Measurements from ENCODE around the gene TMC1. TPM values are rescaled to one million over a fixed set of nuclear protein-coding genes. Genes with fewer than 3 reads are reported as not detected.

The TMC1 gene
- total and polyA plus RNA-seq, 2 of the 13 experiments (the other 11 are each of a cell fraction or from before 2014, with no cell fraction given) = 0.02 to 0.03 TPM

GRCh38 chr9:72858089-72858912 lies 336.9 kb downstream of the TMC1 start (continued):
- TF ChIP-seq SP5 (CRISPR knock-in tag; IDR thresholded peaks at IDR 0.05; ENCODE audit: borderline replicate concordance, low read depth) (peak; percentile 57; the same call in 1 of the 2 replicates), ZHX2 (IDR thresholded peaks at IDR 0.05; ENCODE audit: low read depth) (no peak), ZHX2 (CRISPR knock-in tag; IDR thresholded peaks at IDR 0.05; ENCODE audit: borderline replicate concordance) (no peak), ZNF318 (CRISPR knock-in tag; IDR thresholded peaks at IDR 0.05) (0 out of 2 replicates have a peak, but pooled peaks have one; percentile 39), SRF (IDR thresholded peaks at IDR 0.05; ENCODE audit: low read depth, low read length) (no peak), MZF1 (CRISPR knock-in tag; IDR thresholded peaks at IDR 0.05; ENCODE audit: borderline replicate concordance) (no peak), NR1H2 (CRISPR knock-in tag; IDR thresholded peaks at IDR 0.05; ENCODE audit: borderline replicate concordance, low read depth) (no peak), ZBTB7B (CRISPR knock-in tag; IDR thresholded peaks at IDR 0.05) (peak; percentile 60), ARNT (IDR thresholded peaks at IDR 0.05) (no peak), PRPF4 (IDR thresholded peaks at IDR 0.05; ENCODE audit: low read depth, low read length, poor library complexity, severe bottlenecking) (no peak), SP4 (CRISPR knock-in tag; IDR thresholded peaks at IDR 0.05) (no peak), RARG (CRISPR knock-in tag; IDR thresholded peaks at IDR 0.05; ENCODE audit: low read depth) (no peak), ETV5 (CRISPR knock-in tag; IDR thresholded peaks at IDR 0.05; ENCODE audit: borderline replicate concordance) (0 out of 2 replicates have a peak, but pooled peaks have one; percentile 43), ZNF256 (CRISPR knock-in tag; conservative IDR thresholded peaks at IDR 0.05) (no peak), MXD4 (CRISPR knock-in tag; IDR thresholded peaks at IDR 0.05) (peak; percentile 35; the same call in 1 of the 2 replicates), KDM5B (CRISPR knock-in tag; IDR thresholded peaks at IDR 0.05; ENCODE audit: borderline replicate concordance) (peak; percentile 24; the same call in 1 of the 2 replicates)

Data from HepG2 (cell line).